GM21367 (cell line): ENCODE data around the gene SNTG2.

Experiments used
- ATAC-seq: cut with Tn5 transposase; IDR thresholded peaks from one replicate; pipeline ENCODE4 v1.9.1; 2021; ENCODE audit not compliant: unreplicated experiment

Gene SNTG2

DNA sequence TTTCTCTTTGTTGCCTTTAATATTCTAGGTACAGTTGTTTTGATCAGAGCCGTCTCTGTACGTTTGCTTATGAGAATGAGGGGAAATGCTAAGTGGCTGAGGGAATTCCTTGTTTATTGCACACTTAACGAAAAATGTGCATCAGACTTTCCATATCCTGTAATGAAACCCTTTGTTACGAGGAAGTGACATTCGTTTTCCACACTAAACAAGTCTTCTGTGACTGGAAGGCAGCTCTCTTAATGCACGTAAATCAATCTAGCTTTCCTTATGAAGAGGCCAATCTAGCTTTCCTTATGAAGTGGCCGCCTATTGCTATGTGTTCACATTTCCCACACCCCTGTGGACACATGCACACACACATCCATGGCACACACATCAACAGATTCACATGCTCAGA lies 186.2 kb downstream of the SNTG2 start:
- ATAC-seq = no peak

DNA sequence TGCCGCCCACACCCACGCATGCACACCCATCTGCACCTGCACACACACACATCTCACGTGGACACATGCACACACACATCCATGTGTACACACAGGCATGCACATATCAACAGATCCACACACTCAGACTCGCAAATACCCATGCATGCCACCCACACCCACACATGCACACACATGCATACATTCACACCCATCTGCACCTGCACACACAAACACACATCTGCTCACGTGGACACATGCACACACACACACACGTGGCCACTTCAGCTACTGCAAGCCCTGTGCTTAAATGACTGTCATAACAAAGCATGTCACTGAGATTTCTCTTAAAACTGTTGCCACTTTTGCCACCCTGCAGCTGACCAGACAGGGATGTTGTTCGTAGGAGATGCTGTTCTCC lies 186.6 kb downstream of the SNTG2 start:
- ATAC-seq = no peak

DNA sequence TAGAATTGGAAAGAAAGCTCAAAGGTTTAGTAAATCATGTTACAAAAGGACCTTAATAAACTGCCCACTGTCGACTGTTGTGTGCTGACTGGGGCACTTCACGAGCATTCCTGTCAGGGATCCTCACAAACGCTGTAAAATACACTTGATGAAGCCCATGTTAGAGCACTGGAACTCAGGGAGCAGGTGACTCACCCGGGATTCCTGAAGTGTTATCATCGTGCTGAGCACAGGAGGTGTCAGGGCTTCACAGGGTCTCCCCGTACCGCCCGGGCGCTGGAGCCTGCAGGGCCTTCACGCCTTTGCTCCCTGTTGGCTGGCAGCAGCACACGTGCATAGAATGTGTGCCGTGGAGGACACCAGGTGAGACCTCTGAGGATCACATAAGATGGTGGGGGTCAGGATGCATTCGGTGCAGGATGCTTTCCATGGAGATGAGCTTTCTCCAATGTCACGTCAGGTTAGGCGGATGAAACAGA lies 187.3 kb downstream of the SNTG2 start:
- ATAC-seq = no peak

DNA sequence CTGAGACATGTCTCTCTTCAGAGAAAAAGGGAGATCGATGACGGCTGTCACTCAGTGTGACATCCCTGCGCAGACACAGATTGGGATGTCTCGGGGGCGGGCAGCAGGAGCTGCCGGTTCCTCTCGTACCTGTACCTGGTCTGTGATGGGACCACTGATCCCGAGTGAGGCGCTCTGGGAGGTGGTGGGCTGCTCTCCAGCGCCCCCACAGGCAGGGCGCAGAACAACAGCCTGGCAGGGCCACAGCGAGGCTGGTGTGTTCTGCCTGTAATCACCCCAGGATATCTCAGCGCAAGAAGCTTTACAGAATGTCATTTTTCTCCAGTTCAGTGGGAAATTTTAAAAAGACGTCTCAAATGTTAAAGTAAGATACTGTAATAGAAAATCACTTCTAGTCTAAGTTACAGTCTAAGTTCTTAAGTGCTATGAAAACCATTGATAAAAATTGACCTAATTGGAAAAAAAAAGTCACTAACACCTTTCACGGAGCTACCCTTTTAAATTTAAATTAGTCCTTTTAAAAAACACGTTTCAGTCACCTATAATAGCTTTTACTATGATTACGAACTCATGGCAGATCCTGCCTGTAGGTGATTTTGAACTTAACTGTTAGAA lies 189.8 kb downstream of the SNTG2 start:
- ATAC-seq = peak; percentile 87

DNA sequence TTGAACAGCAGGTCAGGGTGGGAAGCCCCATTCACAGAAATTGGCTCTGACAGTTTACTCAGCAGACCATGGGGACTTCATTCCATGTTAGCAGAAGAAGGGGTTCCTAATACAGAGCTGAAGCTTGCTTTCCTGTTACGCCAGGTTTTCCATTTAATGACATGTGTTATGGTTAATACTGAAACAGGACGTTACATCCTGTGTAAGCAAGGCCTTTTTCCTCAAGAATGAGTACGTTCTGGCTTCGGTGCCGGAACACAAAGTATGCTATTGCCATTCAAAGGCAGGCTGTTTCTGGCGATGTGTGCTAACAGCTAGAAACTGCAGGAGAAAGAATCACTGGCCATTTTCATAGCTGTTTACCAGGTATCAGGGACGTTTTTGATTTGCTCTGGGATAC lies 190.4 kb downstream of the SNTG2 start:
- ATAC-seq = no peak

DNA sequence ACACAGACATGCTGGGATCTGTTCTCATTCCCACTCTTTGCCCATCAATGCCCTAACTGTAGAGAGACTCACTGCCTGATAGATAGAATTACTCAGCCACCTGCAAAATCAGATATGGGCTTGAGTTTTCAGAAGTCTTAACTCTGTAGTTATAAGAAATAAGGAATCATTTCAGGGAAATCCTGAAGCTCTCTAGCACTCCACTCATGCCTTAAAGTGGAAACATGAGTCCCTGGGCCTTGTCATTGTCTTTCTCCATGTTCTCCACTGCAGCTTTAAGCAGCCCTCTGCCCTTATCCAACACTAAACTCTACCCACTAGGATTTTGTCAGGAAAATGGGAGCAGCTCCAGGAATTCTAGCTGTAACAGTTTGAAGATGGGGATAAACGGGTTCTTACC lies 192.5 kb downstream of the SNTG2 start:
- ATAC-seq = no peak

DNA sequence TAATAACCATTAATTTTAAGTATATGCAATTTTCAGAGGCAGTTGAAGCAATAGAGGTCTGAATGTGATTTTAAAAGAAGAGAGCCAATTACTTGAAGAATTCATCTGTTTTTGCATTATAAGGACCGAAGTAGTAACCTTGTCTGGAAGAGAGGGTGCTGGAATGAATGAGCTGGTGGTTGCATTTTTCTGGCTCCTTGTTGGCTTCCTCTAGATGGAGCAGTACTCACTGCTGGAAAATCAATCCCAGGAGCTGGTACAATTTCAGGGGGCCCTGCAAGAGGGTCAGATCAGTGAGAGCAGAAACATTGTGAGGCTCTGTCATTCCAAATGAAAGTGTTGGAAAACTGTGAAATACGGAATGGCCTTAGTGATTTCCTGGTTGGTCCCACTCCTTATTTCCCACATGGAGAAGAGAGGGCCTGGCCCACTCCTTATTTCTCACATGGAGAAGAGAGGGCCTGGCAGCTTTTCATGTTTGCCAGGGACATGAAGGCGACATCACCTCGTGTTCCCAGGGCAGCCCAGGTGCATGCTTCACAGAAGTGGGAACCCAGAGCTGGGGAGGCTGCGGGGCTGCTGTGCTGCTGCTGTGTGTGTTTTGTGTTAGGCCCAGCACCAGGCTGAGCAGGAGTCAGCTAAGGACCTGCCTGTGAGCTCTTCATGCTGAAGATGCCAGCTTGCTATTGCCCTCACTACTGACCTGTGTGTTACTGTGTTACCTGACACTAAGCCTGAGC lies 197.4 kb downstream of the SNTG2 start:
- no peak for ATAC-seq

DNA sequence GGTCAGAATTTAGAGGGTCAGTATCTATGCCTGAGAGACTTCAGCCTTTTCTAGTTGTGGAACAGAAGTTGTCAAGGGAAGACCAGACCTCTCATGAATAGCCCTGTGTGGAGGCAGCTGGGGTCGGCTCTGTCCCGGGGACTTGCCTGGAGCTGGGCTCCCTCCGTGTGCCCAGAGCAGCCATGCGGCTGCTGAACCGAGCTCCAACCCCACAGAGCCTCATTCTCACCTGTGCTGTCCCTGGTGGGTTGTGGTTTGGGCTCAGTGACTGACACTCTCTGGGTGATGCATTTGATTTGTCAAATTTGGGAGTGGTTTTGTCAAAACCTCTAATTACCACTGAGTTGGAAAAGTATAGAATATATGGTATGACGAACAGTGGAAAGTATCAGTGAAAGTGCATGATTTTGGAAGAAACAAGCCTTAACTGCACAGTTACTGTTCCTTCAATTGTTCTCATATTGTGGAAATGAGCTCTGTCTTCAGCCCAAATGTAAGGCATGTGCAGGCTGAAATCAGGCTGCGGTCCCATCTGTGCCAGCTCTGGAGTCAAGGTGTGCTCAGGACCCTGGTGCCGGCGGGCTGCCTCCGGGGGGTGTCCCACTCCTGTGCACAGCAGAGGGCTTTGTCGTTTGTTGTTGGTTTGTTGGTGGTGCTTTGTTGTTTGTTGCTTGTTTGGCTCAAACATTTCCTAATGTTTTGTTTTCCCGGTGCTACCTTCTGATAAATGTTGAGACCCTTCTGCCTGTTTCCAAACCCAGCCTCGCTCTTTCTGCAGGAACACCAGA lies 200.3 kb downstream of the SNTG2 start:
- ATAC-seq = no peak

DNA sequence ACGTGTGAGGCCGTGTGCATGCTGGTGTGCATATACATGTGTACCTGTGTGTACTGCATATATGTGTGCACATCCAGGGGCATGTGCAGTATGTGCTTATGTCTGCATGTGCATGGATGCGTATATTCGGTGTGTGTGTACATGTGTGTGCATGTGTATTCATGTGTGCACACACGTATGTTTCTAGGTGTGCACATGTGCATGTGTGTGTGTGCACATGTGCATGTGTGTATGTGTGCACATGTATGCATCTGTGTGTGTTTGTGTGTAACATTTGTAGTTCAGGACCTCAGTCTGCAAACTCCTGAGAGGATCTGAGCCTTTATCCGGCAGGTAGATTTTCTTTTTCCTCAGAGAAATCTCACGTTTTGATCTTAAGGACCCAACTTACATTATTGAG lies 201.7 kb downstream of the SNTG2 start:
- ATAC-seq = no peak

DNA sequence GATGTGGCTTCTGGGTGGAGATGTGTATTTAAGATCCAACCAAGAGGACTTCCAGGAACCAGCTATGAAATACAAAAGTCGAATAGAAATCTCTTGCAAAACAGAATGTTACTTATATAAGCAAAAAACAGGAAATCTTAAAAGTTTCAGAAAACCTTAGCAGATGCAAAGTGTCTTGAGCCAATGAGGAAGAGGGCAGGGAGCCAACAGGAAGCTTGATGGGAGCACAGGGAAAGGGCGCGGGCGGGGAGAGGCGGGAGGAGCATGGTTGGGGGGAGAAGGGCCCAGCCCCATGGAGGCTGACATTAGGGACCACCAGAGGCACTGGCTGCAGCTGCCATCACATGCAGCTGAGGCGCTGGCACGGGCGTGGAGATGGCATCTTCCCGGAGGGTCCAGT lies 203.3 kb downstream of the SNTG2 start:
- no peak for ATAC-seq

DNA sequence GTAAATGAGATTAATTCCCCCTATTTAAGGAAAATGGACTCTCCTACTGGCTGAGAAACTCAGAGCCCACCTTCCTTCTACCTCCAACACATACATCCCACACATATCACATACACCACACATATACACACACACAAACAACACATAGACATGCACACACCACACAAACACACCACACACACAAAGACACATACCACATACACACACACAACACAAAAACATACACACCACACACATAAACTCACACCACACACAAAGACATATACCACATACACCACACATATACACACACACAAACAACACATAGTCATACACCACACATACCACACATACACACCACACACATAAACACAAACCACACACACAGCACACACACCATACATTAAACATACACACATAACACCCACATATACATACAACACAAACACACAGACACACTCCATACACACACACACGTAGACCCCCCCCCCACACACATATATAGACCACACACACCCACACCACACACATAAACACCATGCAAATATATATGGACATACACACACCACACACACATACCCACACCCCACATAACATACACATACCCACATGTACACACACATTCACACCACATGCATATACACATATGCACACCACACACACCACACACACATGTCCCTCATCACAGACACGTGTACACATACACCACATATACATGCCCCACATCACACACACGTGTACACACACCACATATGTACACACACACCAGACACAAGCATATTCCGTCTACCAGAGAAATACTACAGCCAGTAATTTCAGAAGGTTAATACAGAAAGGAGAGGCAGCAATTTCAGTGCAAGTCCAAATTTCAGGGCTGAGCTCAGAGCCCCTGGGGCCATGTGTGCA lies 204.3 kb downstream of the SNTG2 start:
- no peak for ATAC-seq

DNA sequence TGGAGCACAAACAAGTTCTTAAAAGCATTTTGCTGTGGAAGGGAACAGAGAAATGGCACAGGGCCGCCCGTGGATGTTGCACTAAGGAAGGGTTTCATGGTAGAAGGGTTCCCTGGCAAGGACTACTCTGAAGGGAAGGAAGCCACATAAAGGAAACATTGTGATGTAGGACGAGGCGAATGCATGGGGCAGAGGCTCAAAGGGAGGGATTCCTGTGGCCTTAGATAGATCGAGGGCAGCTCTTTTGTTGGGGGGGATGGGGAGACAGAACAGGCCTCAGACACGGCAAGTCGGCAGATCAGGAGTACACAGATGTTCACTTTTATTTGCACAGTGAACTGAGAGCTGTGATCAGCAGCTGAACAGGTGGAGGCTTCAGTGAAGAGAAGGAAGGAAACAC lies 205.4 kb downstream of the SNTG2 start:
- no peak for ATAC-seq

DNA sequence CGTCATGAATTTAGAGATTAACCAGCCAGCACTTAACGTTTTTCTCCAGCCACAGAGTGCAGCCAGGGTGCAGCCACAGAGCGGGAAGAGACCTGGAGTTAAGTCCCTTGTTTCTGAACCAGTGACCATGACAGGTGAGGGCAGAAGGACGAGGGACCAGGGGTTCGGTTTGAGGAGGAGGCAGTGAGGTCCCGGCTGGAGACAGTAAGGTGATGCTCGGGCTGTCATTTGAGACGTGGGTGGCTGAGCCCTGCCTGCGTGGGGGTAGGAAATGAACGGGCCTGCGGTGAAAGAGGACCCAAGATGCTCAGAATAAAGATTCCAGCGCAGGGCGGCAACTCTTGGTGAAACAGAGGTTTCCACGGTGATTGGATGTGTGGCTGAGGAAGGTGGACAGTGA lies 205.9 kb downstream of the SNTG2 start:
- ATAC-seq = no peak

DNA sequence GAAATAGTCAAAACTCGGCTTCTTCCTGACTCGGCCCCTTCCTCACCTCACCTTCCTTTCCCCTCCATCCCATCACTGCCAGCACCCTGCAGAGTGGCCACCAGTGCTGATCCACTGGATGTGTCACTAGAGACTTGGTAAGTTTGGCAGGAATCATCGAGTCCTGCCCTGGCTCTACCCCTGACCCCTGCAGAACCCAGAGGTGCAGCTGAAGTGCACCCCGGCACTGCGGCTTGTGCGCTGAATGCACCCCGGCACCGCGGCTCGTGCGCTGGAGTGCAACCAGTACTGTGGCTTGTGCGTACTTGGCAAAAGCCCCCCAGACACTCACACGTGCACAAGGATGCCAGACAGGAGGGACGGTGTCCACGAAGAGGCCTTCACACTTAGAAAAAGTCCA lies 206.5 kb downstream of the SNTG2 start:
- ATAC-seq = no peak

DNA sequence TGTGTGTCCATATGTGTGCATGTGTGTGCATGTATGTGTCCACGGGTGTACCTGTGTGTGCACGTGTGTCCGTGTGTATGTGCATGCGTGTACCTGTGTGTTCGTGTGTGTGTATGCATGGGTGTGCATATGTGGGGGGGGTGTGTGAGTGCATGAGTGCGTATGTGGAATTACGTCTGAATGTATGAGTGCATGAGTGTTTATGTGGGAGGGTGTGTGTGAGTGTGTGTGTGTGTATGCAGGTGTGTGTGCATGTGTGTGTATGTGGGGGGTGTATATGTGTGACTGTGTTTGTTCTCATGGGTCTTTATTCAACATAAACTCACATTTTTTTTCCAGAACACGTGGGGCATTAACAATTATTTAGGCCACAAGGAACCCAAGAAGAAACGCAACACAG lies 208.4 kb downstream of the SNTG2 start:
- no peak for ATAC-seq

DNA sequence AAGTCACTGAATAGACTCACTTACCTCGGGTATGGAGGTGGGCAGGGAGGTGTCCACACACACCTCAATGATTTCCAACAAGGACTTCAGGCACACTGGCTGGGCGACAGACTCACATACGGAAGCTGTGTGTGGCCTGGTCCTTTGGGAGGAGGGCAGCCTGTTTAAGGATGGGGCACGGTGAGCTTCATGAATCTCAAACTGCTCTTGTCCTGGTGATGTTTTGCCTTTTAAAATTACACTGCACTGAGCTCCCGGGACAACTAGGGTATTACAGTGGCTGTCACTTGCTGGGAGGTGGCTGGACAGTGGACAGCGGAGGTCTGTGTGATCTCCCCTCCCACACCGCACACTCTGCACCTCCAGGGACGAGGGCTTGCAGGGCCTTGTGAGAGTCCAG lies 211.6 kb downstream of the SNTG2 start:
- no peak for ATAC-seq

DNA sequence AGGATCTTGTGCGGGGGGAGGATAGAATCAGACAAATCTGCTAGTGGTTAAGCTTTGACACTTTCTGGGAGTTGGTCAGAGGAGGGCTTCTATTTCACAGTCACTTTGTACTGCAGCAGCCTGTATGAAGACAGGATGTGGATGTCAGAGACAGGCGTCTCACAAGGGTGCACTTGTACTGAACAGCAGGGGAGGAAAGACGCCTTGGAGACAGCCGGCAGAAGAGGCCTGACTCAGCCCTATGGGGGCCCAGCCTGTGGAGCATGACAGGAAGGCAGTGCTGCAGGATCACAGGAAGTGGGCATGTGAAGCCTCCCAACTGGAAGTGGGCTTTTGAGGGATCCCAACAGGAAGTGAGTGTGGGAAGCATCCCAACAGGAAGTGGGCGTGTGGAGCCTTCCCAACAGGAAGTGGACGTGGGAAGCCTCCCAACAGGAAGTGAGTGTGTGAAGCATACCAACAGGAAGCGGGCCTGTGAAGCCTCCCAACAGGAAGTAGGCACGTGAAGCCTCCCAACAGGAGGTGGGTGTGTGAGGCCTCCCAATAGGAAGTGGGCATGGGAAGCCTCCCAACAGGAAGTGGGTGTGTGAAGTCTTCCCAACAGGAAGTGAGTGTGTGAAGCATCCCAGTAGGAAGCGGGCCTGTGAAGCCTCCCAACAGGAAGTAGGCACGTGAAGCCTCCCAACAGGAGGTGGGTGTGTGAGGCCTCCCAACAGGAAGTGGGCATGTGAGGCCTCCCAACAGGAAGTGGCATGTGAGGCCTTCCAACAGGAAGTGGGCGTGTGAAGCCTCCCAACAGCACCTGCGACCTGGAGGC lies 212.3 kb downstream of the SNTG2 start:
- peak; percentile 49 for ATAC-seq

DNA sequence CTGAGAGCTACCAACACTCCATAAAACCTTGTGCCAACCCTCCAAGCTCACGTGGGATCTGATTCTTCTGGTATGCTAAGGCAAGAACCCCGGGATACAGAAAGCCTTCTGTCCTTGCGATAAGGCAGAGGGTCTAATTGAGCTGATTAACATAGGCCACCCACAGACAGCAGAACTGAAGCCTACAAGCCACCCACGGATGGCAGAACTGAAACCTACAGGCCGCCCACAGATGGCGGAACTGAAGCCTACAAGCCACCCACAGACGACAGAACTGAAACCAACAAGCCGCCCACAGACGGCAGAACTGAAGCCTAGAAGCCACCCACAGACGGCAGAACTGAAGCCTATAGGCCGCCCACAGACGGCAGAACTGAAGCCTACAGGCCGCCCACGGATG lies 216.3 kb downstream of the SNTG2 start:
- no peak for ATAC-seq

DNA sequence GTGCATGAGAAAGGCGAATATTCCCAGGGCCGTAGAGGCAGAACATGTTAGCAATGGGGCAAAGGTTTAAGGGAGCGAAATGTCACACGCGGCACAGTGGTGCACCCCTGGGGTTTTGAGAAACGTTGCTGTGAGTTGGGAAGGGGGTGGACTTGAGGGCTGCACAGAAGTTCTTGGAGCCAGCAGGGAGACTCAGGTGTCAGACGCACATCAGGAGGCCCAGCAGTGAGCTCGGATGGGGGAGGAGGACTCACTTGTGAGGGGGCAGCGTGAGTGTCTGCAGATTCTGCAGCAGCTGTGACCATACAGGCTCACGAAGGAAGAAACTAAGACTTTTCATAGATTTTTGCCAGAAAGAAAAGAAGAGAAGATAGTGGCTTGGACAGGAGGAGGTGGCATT lies 218.2 kb downstream of the SNTG2 start:
- no peak for ATAC-seq

DNA sequence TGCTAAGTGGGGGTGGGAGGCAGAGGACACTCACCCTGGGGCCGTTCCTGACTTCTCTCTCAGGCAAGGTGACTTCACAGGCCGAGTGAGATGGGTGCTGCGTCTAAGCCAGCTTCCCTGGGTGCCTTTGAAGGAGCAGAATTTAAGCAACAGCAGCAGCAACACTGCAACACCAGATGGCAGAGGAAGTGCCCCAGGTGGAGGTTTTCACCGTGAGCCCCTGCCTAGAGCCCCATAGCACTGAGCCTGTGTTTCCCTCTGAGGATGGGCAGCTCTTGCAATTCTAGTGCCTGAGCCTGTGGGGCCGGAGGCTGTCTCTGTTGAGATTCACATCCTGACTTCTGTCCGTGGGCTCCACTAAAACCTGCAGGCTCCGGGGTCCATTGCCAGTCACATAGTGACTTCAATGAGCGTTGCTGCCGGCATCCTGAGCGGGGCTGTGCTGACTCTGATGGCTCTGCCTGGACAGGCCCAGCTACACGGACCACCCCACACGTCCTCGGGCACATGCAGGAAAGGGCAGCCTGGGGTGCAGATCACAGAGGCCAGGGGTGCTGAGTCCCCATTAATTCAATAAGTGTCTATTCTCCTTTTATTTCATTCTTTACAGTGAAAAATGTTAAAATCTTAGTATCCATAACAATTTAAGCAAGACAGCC lies 218.8 kb downstream of the SNTG2 start:
- no peak for ATAC-seq
